Measurements from ENCODE around the gene PRKD2.
A peak's percentile ranks its signal among the peaks of the same experiment; 100 is the strongest.
"Not testable (repeated sequence)": the region's sequence is repeated elsewhere in the genome, so short reads cannot be mapped to it uniquely, and the experiment has no call there.

Gene PRKD2

DNA sequence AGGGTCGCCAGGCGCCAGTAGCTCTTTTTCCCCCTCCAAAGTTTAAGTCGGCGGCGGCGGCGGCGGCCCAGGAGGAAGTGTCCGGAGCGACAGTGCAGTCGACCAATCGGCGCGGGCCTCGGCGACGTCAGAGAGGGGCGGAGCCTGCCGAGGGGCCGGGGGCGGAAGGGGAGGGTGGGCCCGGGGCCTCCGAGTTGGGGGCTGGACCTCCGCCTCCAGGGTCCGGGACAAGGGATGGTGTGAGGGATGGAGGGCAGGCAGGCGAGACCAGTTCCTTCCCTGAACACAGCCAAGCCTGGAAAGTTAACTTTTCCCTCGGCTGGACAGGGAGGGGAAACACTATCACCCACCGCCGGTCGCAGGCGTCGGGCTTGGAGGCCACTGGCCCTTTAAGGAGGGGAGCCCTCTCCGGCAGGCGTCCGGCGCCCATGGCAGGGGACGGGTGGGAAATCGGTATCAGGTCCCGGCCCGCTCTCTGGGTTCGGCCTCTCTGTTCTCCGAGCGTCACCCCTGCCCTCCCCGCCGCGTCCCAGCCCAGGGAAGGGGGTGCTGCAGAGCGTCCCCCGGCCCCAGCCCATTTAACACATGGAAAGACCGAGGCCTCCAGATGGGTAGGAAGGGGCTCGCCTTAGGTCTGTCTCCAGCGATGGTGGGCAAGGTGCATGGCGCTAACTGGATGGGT lies at the start of gene PRKD2:
Gene PRKD2 (minus strand): TSS at position 81 of the 682 bp plus-strand sequence. CDS start 744 bp downstream, outside the sequence.
- Histone ChIP-seq H3K27ac (ENCODE audit: low read depth, low read length) (peak within 1 kb of the TSS; percentile 50), H3K36me3 (ENCODE audit: insufficient read depth, low read length) (no peaks in the 10 kb centered on the region), H3K79me2 (ENCODE audit: control insufficient read depth, insufficient read depth, low read length, unreplicated experiment) (peaks cover 30% of the 10 kb centered on the region), H3K4me3 (ENCODE audit: low read depth, low read length) (peak within 1 kb of the TSS; percentile 91), H3K4me1 (ENCODE audit: control insufficient read depth, insufficient read depth, low read length, unreplicated experiment) (peaks cover 9% of the 10 kb centered on the region), H3K27me3 (ENCODE audit: insufficient read depth, low read length) (no peaks in the 10 kb centered on the region), H2AFZ (ENCODE audit: low read length, unreplicated experiment) (peak within 1 kb of the TSS; percentile 25)

- H2AFZ ChIP-seq (ENCODE audit: low read length, unreplicated experiment), result no peak overlapping the region
- H3K27me3 ChIP-seq (ENCODE audit: insufficient read depth, low read length), result no peaks in the 10 kb centered on the region
- peaks cover 9% of the 10 kb centered on the region for H3K4me1 ChIP-seq (ENCODE audit: control insufficient read depth, insufficient read depth, low read length, unreplicated experiment)
- H3K36me3 ChIP-seq (ENCODE audit: insufficient read depth, low read length), result no peaks in the 10 kb centered on the region
- H3K79me2 ChIP-seq (ENCODE audit: control insufficient read depth, insufficient read depth, low read length, unreplicated experiment), result no peaks in the 10 kb centered on the region
- no peak overlapping the region for H3K27ac ChIP-seq (ENCODE audit: low read depth, low read length)
- H3K4me3 ChIP-seq (ENCODE audit: low read depth, low read length), result no peak overlapping the region
Observed at GRCh38 chr19:46764817-46765291, 47.9 kb upstream of the PRKD2 start.

DNA sequence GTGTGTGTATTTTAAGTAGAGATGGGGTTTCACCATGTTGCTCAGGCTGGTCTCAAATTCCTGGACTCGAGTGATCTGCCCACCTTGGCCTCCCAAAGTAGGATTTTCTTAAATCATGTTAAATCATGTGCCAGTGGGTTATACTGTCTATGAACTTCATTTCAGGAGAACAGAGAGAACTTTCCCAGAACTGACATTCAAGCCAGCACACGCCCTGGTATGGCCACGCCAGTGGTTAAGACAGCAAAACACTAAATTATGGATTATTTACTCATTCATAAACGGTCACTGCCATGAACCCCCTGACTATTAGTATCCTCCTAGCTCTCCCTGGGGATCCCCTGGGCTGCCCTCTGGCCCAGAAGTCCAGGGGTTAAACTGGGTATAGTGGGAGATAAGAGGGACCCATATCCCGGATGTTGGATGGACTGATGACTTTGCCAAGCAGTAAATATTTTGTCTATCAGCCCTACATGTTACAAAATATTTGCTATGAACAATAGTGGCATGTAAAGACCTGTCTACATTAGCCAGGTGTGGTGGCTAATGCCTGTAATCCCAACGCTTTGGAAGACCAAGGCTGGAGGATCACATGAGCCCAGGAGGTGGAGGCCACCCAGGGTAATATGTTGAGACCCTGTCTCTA lies 45.5 kb upstream of the PRKD2 start:
- no peaks in the 10 kb centered on the region for H3K79me2 ChIP-seq (ENCODE audit: control insufficient read depth, insufficient read depth, low read length, unreplicated experiment)
- H3K4me1 ChIP-seq (ENCODE audit: control insufficient read depth, insufficient read depth, low read length, unreplicated experiment), result peaks cover 14% of the 10 kb centered on the region
- no peak overlapping the region for H2AFZ ChIP-seq (ENCODE audit: low read length, unreplicated experiment)
- H3K27me3 ChIP-seq (ENCODE audit: insufficient read depth, low read length), result no peaks in the 10 kb centered on the region
- no peak overlapping the region for H3K27ac ChIP-seq (ENCODE audit: low read depth, low read length)
- no peaks in the 10 kb centered on the region for H3K36me3 ChIP-seq (ENCODE audit: insufficient read depth, low read length)
- no peak overlapping the region for H3K4me3 ChIP-seq (ENCODE audit: low read depth, low read length)

- H2AFZ ChIP-seq (ENCODE audit: low read length, unreplicated experiment), result no peak overlapping the region
- H3K27me3 ChIP-seq (ENCODE audit: insufficient read depth, low read length), result no peaks in the 10 kb centered on the region
- H3K4me1 ChIP-seq (ENCODE audit: control insufficient read depth, insufficient read depth, low read length, unreplicated experiment), result peaks cover 14% of the 10 kb centered on the region
- no peak overlapping the region for H3K4me3 ChIP-seq (ENCODE audit: low read depth, low read length)
- no peaks in the 10 kb centered on the region for H3K79me2 ChIP-seq (ENCODE audit: control insufficient read depth, insufficient read depth, low read length, unreplicated experiment)
- no peak overlapping the region for H3K27ac ChIP-seq (ENCODE audit: low read depth, low read length)
- H3K36me3 ChIP-seq (ENCODE audit: insufficient read depth, low read length), result no peaks in the 10 kb centered on the region
Observed at GRCh38 chr19:46761418-46761831, 44.5 kb upstream of the PRKD2 start.

- not testable (repeated sequence) for H3K4me3 ChIP-seq (ENCODE audit: low read depth, low read length); H3K79me2 ChIP-seq (ENCODE audit: control insufficient read depth, insufficient read depth, low read length, unreplicated experiment); H3K36me3 ChIP-seq (ENCODE audit: insufficient read depth, low read length); H2AFZ ChIP-seq (ENCODE audit: low read length, unreplicated experiment); H3K27me3 ChIP-seq (ENCODE audit: insufficient read depth, low read length)
- Histone ChIP-seq H3K4me1 (ENCODE audit: control insufficient read depth, insufficient read depth, low read length, unreplicated experiment) (peaks cover 14% of the 10 kb centered on the region), H3K27ac (ENCODE audit: low read depth, low read length) (peak overlapping the region; percentile 62)
Observed at GRCh38 chr19:46760897-46761296, 44.0 kb upstream of the PRKD2 start.

DNA sequence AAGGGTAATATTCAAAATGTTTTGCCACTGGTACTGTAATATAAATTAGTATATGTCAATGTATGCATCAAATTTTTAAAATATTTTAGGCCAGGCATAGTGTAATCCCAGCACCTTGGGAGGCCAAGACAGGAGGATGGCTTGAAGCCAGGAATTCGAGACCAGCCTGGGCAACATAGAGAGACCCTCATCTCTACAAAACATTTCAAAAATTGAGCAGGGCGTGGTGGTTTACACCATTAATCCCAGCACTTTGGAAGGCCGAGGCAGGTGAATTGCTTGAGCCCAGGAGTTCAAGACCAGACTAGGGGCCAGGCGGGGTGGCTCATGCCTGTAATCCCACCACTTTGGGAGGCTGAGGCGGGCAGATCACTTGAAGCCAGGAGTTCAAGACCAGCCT lies 43.4 kb upstream of the PRKD2 start:
- Histone ChIP-seq H2AFZ (ENCODE audit: low read length, unreplicated experiment) (no peak overlapping the region), H3K4me1 (ENCODE audit: control insufficient read depth, insufficient read depth, low read length, unreplicated experiment) (peaks cover 14% of the 10 kb centered on the region), H3K27ac (ENCODE audit: low read depth, low read length) (peak overlapping the region; percentile 62), H3K27me3 (ENCODE audit: insufficient read depth, low read length) (no peaks in the 10 kb centered on the region), H3K36me3 (ENCODE audit: insufficient read depth, low read length) (no peaks in the 10 kb centered on the region), H3K4me3 (ENCODE audit: low read depth, low read length) (no peak overlapping the region), H3K79me2 (ENCODE audit: control insufficient read depth, insufficient read depth, low read length, unreplicated experiment) (no peaks in the 10 kb centered on the region)

DNA sequence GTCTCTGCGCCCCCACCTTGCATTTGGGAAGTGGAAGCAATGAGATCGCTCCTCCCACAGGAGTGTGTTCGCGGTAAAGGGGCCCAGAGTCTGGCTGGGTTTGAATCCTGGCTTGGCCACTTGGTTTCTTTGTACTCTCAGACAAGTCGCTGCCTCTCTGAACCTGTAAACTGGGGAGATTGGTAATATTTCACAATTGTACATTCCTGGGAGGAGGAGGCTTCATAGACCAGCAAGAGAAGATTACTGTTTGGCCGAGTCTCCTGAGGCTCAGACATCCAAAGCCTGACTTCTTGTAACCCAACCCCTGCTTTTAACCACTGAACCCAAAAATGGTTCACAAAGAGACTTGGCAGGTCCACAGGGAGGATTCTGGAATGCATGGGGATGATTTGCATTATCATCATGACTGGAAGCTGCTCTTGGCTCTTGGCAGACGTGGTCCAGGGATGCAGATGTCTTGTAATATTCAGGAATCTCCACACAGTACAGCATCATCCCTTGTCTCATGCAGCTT lies 43.0 kb upstream of the PRKD2 start:
- H2AFZ ChIP-seq (ENCODE audit: low read length, unreplicated experiment), result no peak overlapping the region
- H3K4me3 ChIP-seq (ENCODE audit: low read depth, low read length), result no peak overlapping the region
- no peaks in the 10 kb centered on the region for H3K79me2 ChIP-seq (ENCODE audit: control insufficient read depth, insufficient read depth, low read length, unreplicated experiment)
- H3K36me3 ChIP-seq (ENCODE audit: insufficient read depth, low read length), result no peaks in the 10 kb centered on the region
- no peaks in the 10 kb centered on the region for H3K27me3 ChIP-seq (ENCODE audit: insufficient read depth, low read length)
- H3K27ac ChIP-seq (ENCODE audit: low read depth, low read length), result peak overlapping the region; percentile 62
- H3K4me1 ChIP-seq (ENCODE audit: control insufficient read depth, insufficient read depth, low read length, unreplicated experiment), result peaks cover 14% of the 10 kb centered on the region

DNA sequence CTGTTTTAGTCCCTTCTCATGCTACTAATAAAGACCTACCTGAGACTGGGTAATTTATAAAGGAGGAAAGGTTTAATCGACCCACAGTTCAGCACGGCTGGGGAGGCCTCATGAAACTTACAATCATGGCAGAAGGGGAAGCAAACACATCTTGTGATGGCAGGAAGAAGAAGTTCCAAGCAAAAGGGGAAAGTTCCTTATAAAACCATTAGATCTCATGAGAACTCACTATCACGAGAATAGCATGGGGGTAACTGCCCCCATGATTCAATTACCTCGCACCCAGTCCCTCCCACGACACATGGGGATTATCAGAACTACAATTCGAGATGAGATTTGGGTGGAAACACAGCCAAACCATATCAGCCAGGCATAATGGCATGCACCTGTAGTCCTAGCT lies 42.3 kb upstream of the PRKD2 start:
- H3K36me3 ChIP-seq (ENCODE audit: insufficient read depth, low read length), result no peaks in the 10 kb centered on the region
- H3K4me1 ChIP-seq (ENCODE audit: control insufficient read depth, insufficient read depth, low read length, unreplicated experiment), result peaks cover 14% of the 10 kb centered on the region
- H3K79me2 ChIP-seq (ENCODE audit: control insufficient read depth, insufficient read depth, low read length, unreplicated experiment), result no peaks in the 10 kb centered on the region
- H3K27ac ChIP-seq (ENCODE audit: low read depth, low read length), result no peak overlapping the region
- no peak overlapping the region for H3K4me3 ChIP-seq (ENCODE audit: low read depth, low read length)
- H2AFZ ChIP-seq (ENCODE audit: low read length, unreplicated experiment), result no peak overlapping the region
- H3K27me3 ChIP-seq (ENCODE audit: insufficient read depth, low read length), result no peaks in the 10 kb centered on the region

GRCh38 chr19:46756544-46756888 lies 39.6 kb upstream of the PRKD2 start:
- Histone ChIP-seq H3K27ac (ENCODE audit: low read depth, low read length) (no peak overlapping the region), H3K4me3 (ENCODE audit: low read depth, low read length) (no peak overlapping the region), H3K36me3 (ENCODE audit: insufficient read depth, low read length) (no peaks in the 10 kb centered on the region), H3K27me3 (ENCODE audit: insufficient read depth, low read length) (no peaks in the 10 kb centered on the region), H3K4me1 (ENCODE audit: control insufficient read depth, insufficient read depth, low read length, unreplicated experiment) (peaks cover 14% of the 10 kb centered on the region), H2AFZ (ENCODE audit: low read length, unreplicated experiment) (no peak overlapping the region), H3K79me2 (ENCODE audit: control insufficient read depth, insufficient read depth, low read length, unreplicated experiment) (no peaks in the 10 kb centered on the region)

GRCh38 chr19:46755853-46756543 lies 39.1 kb upstream of the PRKD2 start:
- peaks cover 14% of the 10 kb centered on the region for H3K4me1 ChIP-seq (ENCODE audit: control insufficient read depth, insufficient read depth, low read length, unreplicated experiment)

More at GRCh38 chr19:46755853-46756543, 39.1 kb upstream of the PRKD2 start:
- Histone ChIP-seq H3K79me2 (ENCODE audit: control insufficient read depth, insufficient read depth, low read length, unreplicated experiment) (no peaks in the 10 kb centered on the region), H3K36me3 (ENCODE audit: insufficient read depth, low read length) (no peaks in the 10 kb centered on the region), H3K27ac (ENCODE audit: low read depth, low read length) (no peak overlapping the region), H3K27me3 (ENCODE audit: insufficient read depth, low read length) (no peaks in the 10 kb centered on the region), H3K4me3 (ENCODE audit: low read depth, low read length) (no peak overlapping the region), H2AFZ (ENCODE audit: low read length, unreplicated experiment) (no peak overlapping the region)

Data from ACC112 (cell line).